Measurements from ENCODE around the gene KLHL6. TPM values are rescaled to one million over a fixed set of nuclear protein-coding genes. Genes with fewer than 3 reads are reported as not detected.
"Not testable (repeated sequence)": the region's sequence is repeated elsewhere in the genome, so short reads cannot be mapped to it uniquely, and the experiment has no call there.

KLHL6 gene
- total RNA-seq, 2 donors from 2014 or later = 6.6 to 10.2 TPM

DNA sequence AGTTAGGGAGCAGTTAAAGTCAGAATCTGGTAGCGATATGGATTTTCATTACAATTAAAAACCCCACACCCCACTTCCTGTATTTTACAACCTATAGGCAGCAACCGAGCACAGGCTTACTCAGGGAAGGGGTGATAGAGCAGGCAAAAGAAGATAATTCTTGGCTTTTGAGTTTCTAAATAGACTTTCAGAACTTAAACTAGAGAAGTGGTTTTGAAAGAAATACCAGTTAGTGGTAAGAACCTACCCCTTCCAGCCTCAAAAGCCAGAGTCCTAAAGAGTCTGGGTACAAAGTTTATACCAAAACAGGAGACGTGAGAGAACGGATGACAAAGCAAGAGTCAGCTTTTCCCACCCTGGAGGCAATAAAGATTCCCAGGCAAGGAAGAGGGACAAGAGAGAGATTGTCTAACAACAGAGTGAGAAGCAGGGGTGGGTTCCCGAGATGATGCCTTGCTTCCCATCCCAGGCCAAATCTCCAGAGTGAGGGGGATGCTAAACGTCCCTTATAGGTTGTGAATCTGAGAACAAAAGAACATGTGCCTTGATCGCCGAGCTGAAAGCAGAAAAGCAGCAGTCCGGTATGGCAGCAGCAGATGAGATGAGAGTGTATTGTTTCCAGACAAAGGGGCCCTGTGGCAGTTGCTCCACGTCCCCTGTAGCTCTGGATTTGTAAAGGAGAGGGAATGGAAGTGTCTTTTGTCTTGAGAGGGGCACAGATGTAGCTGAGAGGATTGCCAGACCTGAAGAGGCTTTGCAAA lies 36.8 kb downstream of the KLHL6 start:
- TF ChIP-seq CTCF (IDR thresholded peaks at IDR 0.05) = no peak
- H3K27ac ChIP-seq = no peak overlapping the region
- DNase-seq (ENCODE audit: low spot score) (no peak), ATAC-seq (ENCODE audit: insufficient number of reproducible peaks, low FRiP score, low read depth) (no peak)
- H3K27me3 ChIP-seq (replicated peaks; ENCODE audit: insufficient read depth) = no peaks in the 10 kb centered on the region
- no peak overlapping the region for H3K4me3 ChIP-seq
- H3K4me1 ChIP-seq (ENCODE audit: control insufficient read depth in 1 of 2, low read depth in 2 of 2) = no peaks in the 10 kb centered on the region
- no peaks in the 10 kb centered on the region for H3K36me3 ChIP-seq
- no peaks in the 10 kb centered on the region for H3K9me3 ChIP-seq

DNA sequence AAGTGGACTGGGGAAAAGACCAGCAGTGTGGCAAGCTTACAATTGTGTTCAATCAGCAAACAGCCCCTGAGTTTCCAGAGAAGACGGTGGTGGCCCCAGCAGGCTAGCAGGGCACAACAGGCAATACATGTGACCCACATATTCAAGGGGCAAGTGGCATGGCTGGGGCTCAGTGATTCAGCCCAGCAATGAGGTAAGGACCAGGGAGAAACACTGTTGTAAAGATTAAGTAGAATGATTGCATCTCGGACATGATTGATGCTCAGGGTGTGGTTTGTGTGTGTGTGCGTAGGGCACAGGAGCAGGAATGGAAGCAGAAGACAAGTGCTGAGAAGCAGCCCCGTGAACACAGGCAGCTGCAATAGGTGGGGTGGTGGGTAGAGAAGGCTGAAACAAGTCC lies 37.9 kb downstream of the KLHL6 start:
- ATAC-seq (ENCODE audit: insufficient number of reproducible peaks, low FRiP score, low read depth) (no peak), DNase-seq (ENCODE audit: low spot score) (no peak)
- Histone ChIP-seq H3K27ac (no peak overlapping the region), H3K9me3 (no peaks in the 10 kb centered on the region), H3K27me3 (replicated peaks; ENCODE audit: insufficient read depth) (no peaks in the 10 kb centered on the region), H3K36me3 (no peaks in the 10 kb centered on the region), H3K4me3 (no peak overlapping the region), H3K4me1 (ENCODE audit: control insufficient read depth in 1 of 2, low read depth in 2 of 2) (no peaks in the 10 kb centered on the region)
- no peak for TF ChIP-seq CTCF (IDR thresholded peaks at IDR 0.05)

- H3K27me3 ChIP-seq (replicated peaks; ENCODE audit: insufficient read depth) = no peaks in the 10 kb centered on the region
- DNase-seq (ENCODE audit: low spot score) (no peak), ATAC-seq (ENCODE audit: insufficient number of reproducible peaks, low FRiP score, low read depth) (no peak)
These were observed 39.3 kb downstream of the KLHL6 start for GRCh38 chr3:183515968-183516851.

GRCh38 chr3:183514021-183514420 lies 41.5 kb downstream of the KLHL6 start:
- ATAC-seq (ENCODE audit: insufficient number of reproducible peaks, low FRiP score, low read depth) (no peak), DNase-seq (ENCODE audit: low spot score) (no peak)
- TF ChIP-seq CTCF (IDR thresholded peaks at IDR 0.05) = no peak
- H3K27ac ChIP-seq = no peak overlapping the region
- H3K4me1 ChIP-seq (ENCODE audit: control insufficient read depth in 1 of 2, low read depth in 2 of 2) = no peaks in the 10 kb centered on the region
- no peaks in the 10 kb centered on the region for H3K27me3 ChIP-seq (replicated peaks; ENCODE audit: insufficient read depth)
- no peaks in the 10 kb centered on the region for H3K36me3 ChIP-seq
- no peaks in the 10 kb centered on the region for H3K9me3 ChIP-seq
- no peak overlapping the region for H3K4me3 ChIP-seq

More at GRCh38 chr3:183515968-183516851, 39.3 kb downstream of the KLHL6 start:
- no peaks in the 10 kb centered on the region for H3K4me1 ChIP-seq (ENCODE audit: control insufficient read depth in 1 of 2, low read depth in 2 of 2)
- H3K27ac ChIP-seq = no peak overlapping the region
- TF ChIP-seq CTCF (IDR thresholded peaks at IDR 0.05) = no peak
- H3K4me3 ChIP-seq = no peak overlapping the region
- no peaks in the 10 kb centered on the region for H3K36me3 ChIP-seq
- H3K9me3 ChIP-seq = no peaks in the 10 kb centered on the region

- no peak for TF ChIP-seq CTCF (IDR thresholded peaks at IDR 0.05)
- ATAC-seq (ENCODE audit: insufficient number of reproducible peaks, low FRiP score, low read depth) (no peak), DNase-seq (ENCODE audit: low spot score) (no peak)
- no peaks in the 10 kb centered on the region for H3K4me1 ChIP-seq (ENCODE audit: control insufficient read depth in 1 of 2, low read depth in 2 of 2)
- H3K4me3 ChIP-seq = no peak overlapping the region
- H3K27me3 ChIP-seq (replicated peaks; ENCODE audit: insufficient read depth) = no peaks in the 10 kb centered on the region
- H3K36me3 ChIP-seq = no peaks in the 10 kb centered on the region
- no peaks in the 10 kb centered on the region for H3K9me3 ChIP-seq
- H3K27ac ChIP-seq = no peak overlapping the region
These were observed 42.3 kb downstream of the KLHL6 start for GRCh38 chr3:183513046-183513706.

- not testable (repeated sequence) for H3K27ac ChIP-seq; H3K36me3 ChIP-seq; H3K27me3 ChIP-seq (replicated peaks; ENCODE audit: insufficient read depth); H3K9me3 ChIP-seq; H3K4me1 ChIP-seq (ENCODE audit: control insufficient read depth in 1 of 2, low read depth in 2 of 2); H3K4me3 ChIP-seq; DNase-seq (ENCODE audit: low spot score); ATAC-seq (ENCODE audit: insufficient number of reproducible peaks, low FRiP score, low read depth)
These were observed 44.0 kb downstream of the KLHL6 start for GRCh38 chr3:183511286-183512131.

All from thoracic aorta (tissue), 2 donors.